ENCODE results near the gene GPC3. TPM values are rescaled to one million over a fixed set of nuclear protein-coding genes. Genes with fewer than 3 reads are reported as not detected.

GPC3 gene
- total and polyA plus RNA-seq, 2 of the 4 experiments (the other 2 are of a cell fraction), result not detected

DNA sequence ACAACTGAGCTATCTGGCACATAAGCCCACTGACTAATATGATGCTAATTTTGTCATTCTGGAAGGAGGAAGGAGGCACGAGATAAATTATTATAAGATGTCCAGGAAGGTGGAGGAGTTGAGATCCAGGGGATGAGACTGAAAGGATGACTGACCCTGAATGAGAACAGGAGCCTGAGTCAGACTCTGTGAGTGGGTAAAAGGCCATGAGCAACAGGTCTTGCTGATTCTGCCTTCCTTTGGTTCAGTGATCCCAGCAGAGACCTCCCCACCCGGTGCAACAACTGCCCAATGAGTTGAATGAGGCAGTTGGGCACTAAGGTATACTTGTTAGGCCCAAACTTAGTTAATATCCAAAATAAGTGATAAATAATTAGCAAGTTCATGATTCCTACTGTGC is 332.0 kb downstream of the GPC3 start:
- no peaks in the 10 kb centered on the region for H3K4me1 ChIP-seq (ENCODE audit: control insufficient read depth, insufficient read depth, low read length)
- no peak overlapping the region for H3K4ac ChIP-seq (ENCODE audit: low read depth, low read length)
- no peak overlapping the region for H3K14ac ChIP-seq (replicated peaks; ENCODE audit: low read depth, low read length)
- no peak overlapping the region for H2BK120ac ChIP-seq (ENCODE audit: low read depth, low read length)
- no peaks in the 10 kb centered on the region for H3K79me1 ChIP-seq (ENCODE audit: low read depth in 1 of 2, low read length in 2 of 2)
- H2BK20ac ChIP-seq (ENCODE audit: low read depth, low read length), result no peak overlapping the region
- peaks cover 2% of the 10 kb centered on the region; the same call in 1 of the 2 replicates for H3K27me3 ChIP-seq (ENCODE audit: control insufficient read depth, insufficient read depth, low read length)
- no peak overlapping the region for H2BK15ac ChIP-seq (ENCODE audit: low read depth, low read length)
- H3K9me3 ChIP-seq (ENCODE audit: control insufficient read depth, insufficient read depth, low read length), result no peaks in the 10 kb centered on the region
- H3K9me1 ChIP-seq (ENCODE audit: insufficient read depth, low read length), result no peaks in the 10 kb centered on the region; the same call in 1 of the 2 replicates
- no TSS peak for BruUV-seq (replicated peaks)
- ChIA-PET CTCF (no interaction called here), POLR2A (ENCODE audit: unreplicated experiment) (no interaction called here)
- H3K23ac ChIP-seq (ENCODE audit: low read depth, low read length), result no peak overlapping the region; the same call in 1 of the 2 replicates
- H2AFZ ChIP-seq (replicated peaks; ENCODE audit: low read length, poor library complexity), result no peak overlapping the region
- H3K18ac ChIP-seq (ENCODE audit: low read depth, low read length), result no peak overlapping the region
- no peak overlapping the region for H3K4me2 ChIP-seq (ENCODE audit: low read depth, low read length)
- no peak overlapping the region for H2BK5ac ChIP-seq (ENCODE audit: low read depth, low read length, poor library complexity, severe bottlenecking)
- no peak overlapping the region for H2AK5ac ChIP-seq (ENCODE audit: low read depth, low read length)
- no peak overlapping the region for H4K8ac ChIP-seq (ENCODE audit: low read depth in 2 of 2, low read length in 2 of 2)
- no peak overlapping the region for H4K91ac ChIP-seq (ENCODE audit: insufficient read depth, low read depth, low read length)
- DNase-seq (no peak), ATAC-seq (ENCODE audit: low read depth) (no peak)
- no peak overlapping the region for H3K9ac ChIP-seq (ENCODE audit: low read depth, low read length)
- H3K56ac ChIP-seq (ENCODE audit: extremely low read depth, insufficient read depth, low read length), result no peak overlapping the region
- intact Hi-C loops (cut with micrococcal nuclease), result no loop called here
- H4K5ac ChIP-seq (ENCODE audit: low read depth, low read length), result no peak overlapping the region
- no CpG with 5 or more reads among the region's 2 CpGs for WGBS, 2 experiments (ENCODE audit: extremely low coverage in 2 of 2, insufficient read length in 1 of 2)
- H4K20me1 ChIP-seq (ENCODE audit: insufficient read depth, low read length), result no peaks in the 10 kb centered on the region
- no peak overlapping the region for H2AK9ac ChIP-seq (replicated peaks; ENCODE audit: low read depth, low read length, poor library complexity)
- TF ChIP-seq SMC3 (IDR thresholded peaks at IDR 0.05; ENCODE audit: low read depth, low read length) (no peak), ELK1 (IDR thresholded peaks at IDR 0.05; ENCODE audit: borderline replicate concordance, low read depth, low read length) (no peak), RCOR1 (IDR thresholded peaks at IDR 0.05; ENCODE audit: insufficient replicate concordance, low read length) (no peak), MAZ (IDR thresholded peaks at IDR 0.05; ENCODE audit: borderline replicate concordance, low read depth, low read length) (no peak), NFE2L2 (IDR thresholded peaks at IDR 0.05; ENCODE audit: low read depth, low read length) (no peak), CEBPB (IDR thresholded peaks at IDR 0.05; ENCODE audit: low read depth, low read length) (no peak), RFX5 (IDR thresholded peaks at IDR 0.05; ENCODE audit: low read depth, low read length) (no peak), RAD21 (IDR thresholded peaks at IDR 0.05; ENCODE audit: low read length) (no peak), BHLHE40 (IDR thresholded peaks at IDR 0.05; ENCODE audit: low read depth, low read length) (no peak), POLR2A (IDR thresholded peaks at IDR 0.05; ENCODE audit: low read depth, low read length) (no peak), MXI1 (IDR thresholded peaks at IDR 0.05; ENCODE audit: borderline replicate concordance, low read depth, low read length) (no peak)
- TF ChIP-seq, protein P1, sequence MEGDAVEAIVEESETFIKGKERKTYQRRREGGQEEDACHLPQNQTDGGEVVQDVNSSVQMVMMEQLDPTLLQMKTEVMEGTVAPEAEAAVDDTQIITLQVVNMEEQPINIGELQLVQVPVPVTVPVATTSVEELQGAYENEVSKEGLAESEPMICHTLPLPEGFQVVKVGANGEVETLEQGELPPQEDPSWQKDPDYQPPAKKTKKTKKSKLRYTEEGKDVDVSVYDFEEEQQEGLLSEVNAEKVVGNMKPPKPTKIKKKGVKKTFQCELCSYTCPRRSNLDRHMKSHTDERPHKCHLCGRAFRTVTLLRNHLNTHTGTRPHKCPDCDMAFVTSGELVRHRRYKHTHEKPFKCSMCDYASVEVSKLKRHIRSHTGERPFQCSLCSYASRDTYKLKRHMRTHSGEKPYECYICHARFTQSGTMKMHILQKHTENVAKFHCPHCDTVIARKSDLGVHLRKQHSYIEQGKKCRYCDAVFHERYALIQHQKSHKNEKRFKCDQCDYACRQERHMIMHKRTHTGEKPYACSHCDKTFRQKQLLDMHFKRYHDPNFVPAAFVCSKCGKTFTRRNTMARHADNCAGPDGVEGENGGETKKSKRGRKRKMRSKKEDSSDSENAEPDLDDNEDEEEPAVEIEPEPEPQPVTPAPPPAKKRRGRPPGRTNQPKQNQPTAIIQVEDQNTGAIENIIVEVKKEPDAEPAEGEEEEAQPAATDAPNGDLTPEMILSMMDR (conservative IDR thresholded peaks at IDR 0.05; ENCODE audit: low read depth, low read length), result no peak
- H3K4me3 ChIP-seq (ENCODE audit: insufficient read depth, low read depth, low read length), result no peak overlapping the region
- no peak overlapping the region for H3K27ac ChIP-seq (ENCODE audit: insufficient read depth, low read length)
- in situ Hi-C loops (cut with MboI; ENCODE audit: low sequenced_read_pairs), result no loop called here
- dilution Hi-C loops (cut with HindIII; ENCODE audit: low sequenced_read_pairs, unreplicated experiment), result no loop called here
- H3K36me3 ChIP-seq (ENCODE audit: control insufficient read depth, insufficient read depth, low read length), result no peaks in the 10 kb centered on the region

Data from IMR-90 (cell line).